Measurements from ENCODE around the gene CPT2.

The CPT2 gene

GRCh38 chr1:53249706-53250105 is 53.1 kb downstream of the CPT2 start:
- ATAC-seq (replicated peaks) = no peak
- H3K27me3 Mint-ChIP-seq = no peaks in the 10 kb centered on the region
- no peak for DNase-seq
- no peak overlapping the region for H3K4me3 Mint-ChIP-seq
- H3K4me1 Mint-ChIP-seq (ENCODE audit: low read depth in 2 of 2) = no peaks in the 10 kb centered on the region
- H3K27ac Mint-ChIP-seq = no peak overlapping the region
- no peaks in the 10 kb centered on the region for H3K9me3 Mint-ChIP-seq
- H3K36me3 Mint-ChIP-seq (ENCODE audit: insufficient read depth) = no peaks in the 10 kb centered on the region

GRCh38 chr1:53250325-53250724 is 53.7 kb downstream of the CPT2 start:
- H3K9me3 Mint-ChIP-seq = no peaks in the 10 kb centered on the region
- DNase-seq (no peak), ATAC-seq (replicated peaks) (no peak)
- no peak overlapping the region for H3K4me3 Mint-ChIP-seq
- no peaks in the 10 kb centered on the region for H3K27me3 Mint-ChIP-seq
- no peak overlapping the region for H3K27ac Mint-ChIP-seq
- H3K4me1 Mint-ChIP-seq (ENCODE audit: low read depth in 2 of 2) = no peaks in the 10 kb centered on the region
- H3K36me3 Mint-ChIP-seq (ENCODE audit: insufficient read depth) = no peaks in the 10 kb centered on the region

GRCh38 chr1:53254011-53254640 is 57.5 kb downstream of the CPT2 start:
- Mint-ChIP-seq H3K9me3 (no peaks in the 10 kb centered on the region), H3K27me3 (no peaks in the 10 kb centered on the region), H3K4me1 (ENCODE audit: low read depth in 2 of 2) (no peaks in the 10 kb centered on the region), H3K36me3 (ENCODE audit: insufficient read depth) (no peaks in the 10 kb centered on the region), H3K4me3 (no peak overlapping the region), H3K27ac (no peak overlapping the region)
- DNase-seq (no peak), ATAC-seq (replicated peaks) (no peak)

GRCh38 chr1:53255031-53255430 is 58.4 kb downstream of the CPT2 start:
- DNase-seq = no peak
- H3K36me3 Mint-ChIP-seq (ENCODE audit: insufficient read depth) = no peaks in the 10 kb centered on the region
- H3K9me3 Mint-ChIP-seq = no peaks in the 10 kb centered on the region
- no peak for ATAC-seq (replicated peaks)
- no peaks in the 10 kb centered on the region for H3K4me1 Mint-ChIP-seq (ENCODE audit: low read depth in 2 of 2)
- H3K27ac Mint-ChIP-seq = no peak overlapping the region
- no peak overlapping the region for H3K4me3 Mint-ChIP-seq
- no peaks in the 10 kb centered on the region for H3K27me3 Mint-ChIP-seq

- Mint-ChIP-seq H3K27me3 (no peaks in the 10 kb centered on the region), H3K4me1 (ENCODE audit: low read depth in 2 of 2) (no peaks in the 10 kb centered on the region), H3K27ac (no peak overlapping the region), H3K9me3 (no peaks in the 10 kb centered on the region), H3K36me3 (ENCODE audit: insufficient read depth) (peaks cover 6% of the 10 kb centered on the region), H3K4me3 (no peak overlapping the region)
- ATAC-seq (replicated peaks) = no peak
- DNase-seq = no peak
These were observed 60.2 kb downstream of the CPT2 start for GRCh38 chr1:53256511-53257453.

GRCh38 chr1:53257454-53258081 is 60.9 kb downstream of the CPT2 start:
- Mint-ChIP-seq H3K27ac (no peak overlapping the region), H3K36me3 (ENCODE audit: insufficient read depth) (peaks cover 6% of the 10 kb centered on the region), H3K27me3 (no peaks in the 10 kb centered on the region), H3K4me1 (ENCODE audit: low read depth in 2 of 2) (no peaks in the 10 kb centered on the region), H3K9me3 (no peaks in the 10 kb centered on the region), H3K4me3 (no peak overlapping the region)
- DNase-seq (no peak), ATAC-seq (replicated peaks) (no peak)

- H3K36me3 Mint-ChIP-seq (ENCODE audit: insufficient read depth) = peaks cover 6% of the 10 kb centered on the region
- H3K4me1 Mint-ChIP-seq (ENCODE audit: low read depth in 2 of 2) = no peaks in the 10 kb centered on the region
- ATAC-seq (replicated peaks) (no peak), DNase-seq (no peak)
- no peaks in the 10 kb centered on the region for H3K27me3 Mint-ChIP-seq
- no peaks in the 10 kb centered on the region for H3K9me3 Mint-ChIP-seq
- H3K27ac Mint-ChIP-seq = no peak overlapping the region
- H3K4me3 Mint-ChIP-seq = no peak overlapping the region
These were observed 61.6 kb downstream of the CPT2 start for GRCh38 chr1:53258216-53258615.

GRCh38 chr1:53259932-53260331 is 63.3 kb downstream of the CPT2 start:
- H3K4me1 Mint-ChIP-seq (ENCODE audit: low read depth in 2 of 2) = no peaks in the 10 kb centered on the region
- no peaks in the 10 kb centered on the region for H3K27me3 Mint-ChIP-seq
- peaks cover 6% of the 10 kb centered on the region for H3K36me3 Mint-ChIP-seq (ENCODE audit: insufficient read depth)
- no peaks in the 10 kb centered on the region for H3K9me3 Mint-ChIP-seq
- no peak overlapping the region for H3K27ac Mint-ChIP-seq
- H3K4me3 Mint-ChIP-seq = no peak overlapping the region
- ATAC-seq (replicated peaks) = no peak
- no peak for DNase-seq

GRCh38 chr1:53260631-53261247 is 64.1 kb downstream of the CPT2 start:
- H3K27me3 Mint-ChIP-seq = no peaks in the 10 kb centered on the region
- H3K4me3 Mint-ChIP-seq = no peak overlapping the region
- no peaks in the 10 kb centered on the region for H3K4me1 Mint-ChIP-seq (ENCODE audit: low read depth in 2 of 2)
- no peaks in the 10 kb centered on the region for H3K9me3 Mint-ChIP-seq
- no peak overlapping the region for H3K27ac Mint-ChIP-seq
- no peak for DNase-seq
- no peak for ATAC-seq (replicated peaks)
- H3K36me3 Mint-ChIP-seq (ENCODE audit: insufficient read depth) = peaks cover 6% of the 10 kb centered on the region

- Mint-ChIP-seq H3K9me3 (no peaks in the 10 kb centered on the region), H3K27ac (no peak overlapping the region), H3K36me3 (ENCODE audit: insufficient read depth) (peaks cover 6% of the 10 kb centered on the region), H3K27me3 (no peaks in the 10 kb centered on the region), H3K4me1 (ENCODE audit: low read depth in 2 of 2) (no peaks in the 10 kb centered on the region), H3K4me3 (no peak overlapping the region)
- no peak for ATAC-seq (replicated peaks)
- DNase-seq = no peak
These were observed 65.4 kb downstream of the CPT2 start for GRCh38 chr1:53262000-53262399.

Data from effector memory CD8-positive, alpha-beta T cell (primary cell).